Measurements from ENCODE around the gene CCDC81.
"Not testable (repeated sequence)": the region's sequence is repeated elsewhere in the genome, so short reads cannot be mapped to it uniquely, and the experiment has no call there.

DNA sequence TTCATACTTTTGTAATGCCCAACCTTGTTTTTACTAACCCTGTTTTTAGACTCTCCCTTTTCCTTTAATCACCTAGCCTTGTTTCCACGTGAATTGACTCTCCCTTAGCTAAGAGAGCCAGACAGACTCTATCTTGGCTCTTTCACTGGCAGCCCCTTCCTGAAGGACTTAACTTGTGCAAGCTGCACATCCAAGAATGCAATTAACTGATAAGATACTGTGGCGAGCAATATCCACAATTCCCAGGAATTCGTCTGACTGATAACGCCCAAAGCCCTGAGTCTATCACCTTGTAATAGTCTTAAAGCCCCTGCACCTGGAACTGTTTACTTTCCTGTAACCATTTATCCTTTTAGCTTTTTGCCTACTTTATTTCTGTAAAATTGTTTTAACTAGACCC lies 48.8 kb downstream of the CCDC81 start:
- not testable (repeated sequence) for TF ChIP-seq CTCF, POLR2A, POLR2AphosphoS5 (IDR thresholded peaks at IDR 0.05)
